HG02610 (cell line): ENCODE results near the gene SLC12A4.
A peak's percentile ranks its signal among the peaks of the same experiment; 100 is the strongest.
"Not testable (repeated sequence)": the region's sequence is repeated elsewhere in the genome, so short reads cannot be mapped to it uniquely, and the experiment has no call there.

Source experiments
- ATAC-seq: cut with Tn5 transposase; IDR thresholded peaks from one replicate; pipeline ENCODE4 v1.9.1; 2021; ENCODE audit warnings: mild to moderate bottlenecking, moderate library complexity; ENCODE audit not compliant: unreplicated experiment

The SLC12A4 gene

DNA sequence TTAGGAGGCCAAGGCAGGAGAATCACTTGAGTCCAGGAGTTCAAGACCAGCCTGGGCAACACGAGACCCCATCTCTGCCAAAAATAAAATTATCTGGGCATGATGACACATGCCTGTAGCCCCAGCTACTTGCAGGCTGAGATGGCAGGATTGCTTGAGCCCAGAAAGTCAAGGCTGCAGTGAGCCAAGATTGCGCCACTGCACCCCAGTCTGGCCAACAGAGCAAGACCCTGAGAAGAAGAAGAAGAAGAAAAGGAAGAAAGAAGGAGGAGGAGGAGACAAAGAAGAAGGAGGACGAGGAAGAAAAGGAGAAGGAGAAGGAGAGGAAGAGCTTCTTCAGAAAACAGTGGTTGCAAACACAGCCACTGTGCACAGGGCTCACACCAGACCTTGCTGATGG is 20.2 kb upstream of the SLC12A4 start:
- ATAC-seq: no peak

DNA sequence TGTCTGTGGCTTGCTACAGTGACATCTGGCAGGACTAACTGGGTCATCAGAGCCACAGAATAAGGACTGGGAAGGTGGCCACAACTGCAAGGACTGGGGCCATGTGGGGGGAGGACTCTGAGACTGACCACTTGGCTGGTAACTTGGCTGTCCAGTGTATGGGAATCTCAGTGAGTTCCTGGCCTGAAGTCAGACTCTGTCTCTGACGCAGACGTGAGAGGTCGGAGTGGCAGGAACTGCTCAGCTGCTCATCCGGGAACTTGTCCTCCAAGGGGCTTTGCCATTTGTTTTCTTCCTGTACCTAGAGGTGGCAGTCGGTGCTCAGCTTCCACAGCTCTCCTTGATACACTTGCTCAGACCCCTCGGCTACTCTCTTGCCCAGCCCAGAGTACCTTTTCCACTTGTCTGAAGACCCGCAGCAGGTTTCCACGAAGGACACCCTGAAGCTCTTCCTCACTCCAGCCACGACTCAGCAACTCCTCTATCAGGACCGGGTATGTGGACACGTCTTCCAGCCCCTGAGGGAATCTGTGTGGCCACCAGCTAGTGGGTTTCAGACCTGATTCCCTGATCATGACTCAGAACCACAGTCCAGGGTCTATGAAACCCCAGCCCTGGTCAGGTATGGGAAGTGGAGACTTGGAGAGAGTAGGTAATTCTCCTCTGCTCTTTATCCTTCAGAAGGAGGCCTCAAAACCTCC is 19.2 kb upstream of the SLC12A4 start:
- no peak for ATAC-seq

DNA sequence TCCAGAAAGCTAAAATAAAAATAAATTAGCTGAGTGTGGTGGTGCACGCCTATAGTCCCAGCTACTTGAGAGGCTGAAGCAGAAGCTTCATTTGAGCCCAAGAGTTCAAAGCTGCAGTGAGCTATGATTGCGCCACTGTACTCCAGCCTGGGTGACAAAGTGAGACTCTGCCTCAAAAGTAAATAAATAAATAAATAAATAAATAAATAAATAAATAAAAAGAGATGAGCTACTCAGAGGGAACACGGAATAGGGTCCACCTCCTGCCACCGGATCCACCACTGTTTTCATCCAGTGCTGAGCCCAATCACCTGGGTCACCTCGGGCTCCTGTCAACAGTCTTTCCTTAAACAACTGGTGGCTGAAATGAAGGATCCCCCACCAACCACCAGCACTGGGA is 18.5 kb upstream of the SLC12A4 start:
- no peak for ATAC-seq

DNA sequence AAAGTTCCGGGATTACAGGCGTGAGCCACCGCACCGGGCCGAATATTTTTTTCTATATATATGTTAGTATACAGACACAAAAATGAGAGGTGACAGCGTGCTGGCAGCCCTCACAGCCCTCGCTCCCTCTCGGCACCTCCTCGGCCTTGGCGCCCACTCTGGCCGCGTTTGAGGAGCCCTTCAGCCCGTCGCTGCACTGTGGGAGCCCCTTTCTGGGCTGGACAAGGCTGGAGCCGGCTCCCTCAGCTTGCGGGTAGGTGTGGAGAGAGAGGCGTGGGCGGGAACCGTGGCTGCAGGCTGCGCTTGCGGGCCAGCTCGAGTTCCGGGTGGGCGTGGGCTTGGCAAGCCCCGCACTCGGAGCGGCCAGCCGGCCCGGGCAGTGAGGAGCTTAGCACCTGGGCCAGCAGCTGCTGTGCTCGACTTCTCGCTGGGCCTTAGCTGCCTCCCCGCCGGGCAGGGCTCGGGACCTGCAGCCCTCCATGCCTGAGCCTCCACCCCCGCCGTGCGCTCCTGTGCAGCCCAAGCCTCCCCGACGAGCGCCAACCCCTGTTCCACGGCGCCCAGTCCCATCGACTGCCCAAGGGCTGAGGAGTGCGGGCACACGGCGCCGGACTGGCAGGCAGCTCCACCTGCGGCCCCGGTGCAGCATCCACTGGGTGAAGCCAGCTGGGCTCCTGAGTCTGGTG is 13.7 kb upstream of the SLC12A4 start:
- ATAC-seq: no peak

DNA sequence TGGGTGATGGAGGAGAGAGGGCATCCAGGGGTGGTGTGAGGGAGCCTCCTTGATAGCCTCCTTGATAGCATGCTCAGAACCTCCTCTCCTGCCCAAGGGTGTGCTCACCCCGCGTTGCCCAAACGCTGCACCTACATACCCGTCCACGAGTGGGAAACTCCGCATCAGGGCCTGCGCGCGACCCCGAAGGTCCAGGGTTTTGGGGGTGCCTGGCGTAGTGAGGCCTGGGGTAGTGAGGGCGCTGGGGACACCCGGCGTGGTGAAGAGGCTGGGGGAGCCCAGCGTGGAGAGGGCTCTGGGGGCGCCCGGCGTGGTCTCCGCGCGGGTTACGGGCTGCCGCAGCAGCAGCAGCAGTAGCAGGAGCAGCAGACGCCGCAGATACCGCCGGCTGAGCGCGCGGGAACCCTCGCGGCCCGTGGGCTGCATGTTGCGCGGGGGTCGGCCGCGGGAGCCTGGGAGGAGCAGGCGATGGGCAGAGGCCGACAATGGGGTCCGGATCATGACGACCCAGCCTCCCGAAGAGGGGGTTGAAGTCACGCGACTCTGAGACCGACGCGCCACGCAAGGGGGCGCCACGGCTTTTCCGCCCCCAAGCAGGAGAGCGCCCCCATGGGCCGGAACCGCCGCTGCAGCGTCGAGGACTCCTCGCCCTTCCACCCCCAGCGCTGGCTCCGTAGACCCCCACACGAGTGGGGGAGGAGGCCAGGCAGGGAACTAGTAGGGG is 11.7 kb upstream of the SLC12A4 start, which contains the start of gene DPEP3:
Gene DPEP3, minus strand, starts transcription at position 545 of the 724 bp plus-strand sequence. Its CDS starts 119 bp downstream, at position 426.
- no peak for ATAC-seq

DNA sequence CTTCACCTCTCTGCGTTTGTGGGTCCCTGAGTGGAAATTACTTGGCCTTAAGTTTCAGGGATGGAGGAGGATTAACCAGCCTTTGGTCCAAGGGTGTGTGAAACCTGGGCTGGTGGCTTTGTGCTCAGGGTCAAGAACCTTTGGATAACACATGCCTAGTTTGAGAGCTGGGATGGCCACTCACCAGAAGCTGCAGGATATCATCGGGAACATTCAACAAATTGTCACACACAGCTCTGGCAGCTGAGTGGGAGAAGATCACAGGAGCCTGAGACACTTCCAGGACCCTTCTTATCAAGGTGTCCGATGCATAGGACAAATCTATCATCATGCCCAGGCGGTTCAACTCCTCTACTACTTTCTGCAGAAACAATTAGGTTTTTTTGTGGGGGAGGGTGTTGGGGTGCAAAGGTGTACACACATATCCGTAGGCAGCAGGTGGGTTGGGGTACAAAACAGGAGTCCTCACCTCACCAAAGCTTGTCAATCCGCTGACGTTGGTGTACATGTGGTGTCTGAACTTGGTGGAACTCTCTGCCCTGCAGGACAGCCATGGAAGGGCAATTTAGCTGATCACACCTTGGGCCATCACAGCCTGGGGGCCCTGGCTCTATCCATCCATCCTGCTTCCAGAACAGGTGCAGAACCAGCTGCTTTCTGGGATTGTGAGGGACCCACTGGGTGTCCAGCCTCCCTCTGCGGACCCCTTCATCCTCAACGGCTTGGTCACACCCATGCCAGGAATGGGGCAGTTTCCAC is 9.2 kb upstream of the SLC12A4 start:
- ATAC-seq: no peak

DNA sequence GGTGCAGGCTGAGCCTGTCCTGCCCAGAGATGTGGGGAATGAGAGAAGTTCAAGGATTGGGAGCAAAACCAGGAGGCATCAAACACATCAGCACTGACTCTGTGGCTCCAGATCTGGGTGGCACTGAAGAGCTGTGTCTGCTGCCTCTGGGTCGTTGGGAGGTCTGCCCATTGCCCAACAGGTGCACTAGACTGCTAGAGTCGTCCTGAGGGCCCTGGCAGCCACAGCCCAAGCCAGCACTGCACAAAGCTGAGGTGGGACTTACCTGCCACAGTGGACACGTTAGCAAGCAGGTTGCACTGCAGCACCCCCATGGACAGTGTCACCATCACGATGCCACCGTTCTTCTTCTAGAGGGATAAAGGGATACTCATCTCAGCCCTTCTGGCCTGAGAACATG is 8.6 kb upstream of the SLC12A4 start:
- ATAC-seq: no peak

DNA sequence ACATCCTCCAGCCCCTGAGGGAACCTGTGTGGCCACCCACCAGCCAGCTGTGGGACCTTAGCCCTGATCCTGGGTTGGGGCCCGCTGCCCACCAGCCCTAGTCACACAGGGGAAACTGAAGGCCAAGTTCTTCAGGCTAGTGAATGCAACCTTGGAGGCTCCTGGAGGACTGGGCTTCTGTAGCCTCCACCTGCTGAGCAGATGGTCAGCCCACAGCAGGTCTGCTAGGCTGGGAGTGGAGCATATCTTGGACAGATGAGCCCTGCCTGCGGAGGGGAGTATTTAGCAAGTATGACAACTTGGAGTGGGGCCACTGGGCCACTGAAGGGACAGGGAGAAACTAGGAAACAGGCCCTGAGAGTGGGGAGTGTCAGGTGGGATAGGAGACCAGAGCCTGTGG is 7.8 kb upstream of the SLC12A4 start:
- ATAC-seq: no peak

DNA sequence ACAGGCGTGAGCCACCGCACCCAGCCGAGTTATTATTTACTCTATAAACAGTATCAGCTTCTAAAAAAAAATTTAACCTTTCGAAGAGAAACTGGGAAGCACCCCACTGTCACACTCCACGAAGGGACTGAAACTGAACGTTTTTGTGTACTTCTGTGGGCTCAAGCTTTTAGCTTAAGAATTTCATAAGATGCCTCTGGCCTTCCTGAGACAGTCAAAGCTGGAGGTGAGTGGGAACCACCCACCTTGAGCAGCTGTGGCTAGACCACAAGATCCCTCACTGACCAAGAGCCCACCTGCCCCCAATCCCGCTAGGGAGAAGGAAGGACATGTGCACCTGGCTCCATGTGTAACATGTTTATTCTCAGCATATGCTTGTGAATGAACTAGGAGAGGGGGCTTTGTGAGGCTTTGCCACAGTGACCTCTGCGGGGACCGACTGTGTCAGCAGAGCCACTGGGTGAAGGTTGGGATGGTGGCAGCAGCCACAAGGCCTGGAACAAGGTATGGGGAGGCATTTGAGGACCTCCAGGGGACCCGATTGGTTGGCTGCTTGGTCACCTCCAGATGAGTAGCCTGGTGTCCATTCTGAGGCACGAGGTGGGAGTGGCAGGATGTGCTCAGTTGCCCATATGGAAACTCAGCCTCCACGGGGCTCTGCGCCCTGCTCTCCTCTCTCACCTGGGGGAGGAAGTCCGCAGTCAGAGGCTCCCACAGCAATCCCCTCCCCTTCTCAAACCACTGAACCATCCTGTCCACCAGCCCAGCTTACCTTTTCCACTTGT is 7.1 kb upstream of the SLC12A4 start:
- ATAC-seq: no peak

DNA sequence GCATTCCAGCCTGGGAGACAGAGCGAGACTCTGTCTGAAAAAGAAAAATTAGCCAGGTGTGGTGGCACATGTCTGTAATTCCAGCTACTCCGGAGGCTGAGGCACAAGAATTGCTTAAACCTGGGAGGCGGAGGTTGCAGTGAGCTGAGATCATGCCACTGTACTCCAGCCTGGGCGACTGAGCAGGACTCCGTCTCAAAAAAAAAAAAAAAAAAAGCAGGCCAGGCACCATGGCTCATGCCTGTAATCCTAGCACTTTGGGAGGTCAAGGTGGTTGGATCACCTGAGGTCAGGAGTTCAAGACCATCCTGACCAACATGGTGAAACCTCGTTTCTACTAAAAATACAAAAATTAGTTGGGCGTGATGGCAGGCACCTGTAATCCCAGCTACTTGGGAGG is 3.8 kb upstream of the SLC12A4 start:
- not testable (repeated sequence) for ATAC-seq

DNA sequence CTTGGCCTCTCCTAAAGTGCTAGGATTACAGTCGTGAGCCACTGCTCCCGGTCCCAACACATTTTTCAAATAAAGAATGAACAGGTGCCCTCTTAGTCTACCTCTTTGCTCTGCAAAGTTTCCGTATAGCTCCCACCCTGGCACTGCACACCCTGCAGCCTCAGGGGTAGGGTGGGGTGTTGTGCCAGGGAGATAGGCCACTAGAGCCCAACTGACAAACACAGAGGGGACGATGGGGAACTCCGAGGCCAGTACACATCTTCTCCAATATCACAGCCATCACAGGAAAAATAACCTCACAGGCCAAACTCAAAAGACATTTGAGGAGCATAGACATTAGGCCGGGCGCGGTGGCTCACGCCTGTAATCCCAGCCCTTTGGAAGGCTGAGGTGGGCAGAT is 2.7 kb upstream of the SLC12A4 start:
- ATAC-seq: no peak

DNA sequence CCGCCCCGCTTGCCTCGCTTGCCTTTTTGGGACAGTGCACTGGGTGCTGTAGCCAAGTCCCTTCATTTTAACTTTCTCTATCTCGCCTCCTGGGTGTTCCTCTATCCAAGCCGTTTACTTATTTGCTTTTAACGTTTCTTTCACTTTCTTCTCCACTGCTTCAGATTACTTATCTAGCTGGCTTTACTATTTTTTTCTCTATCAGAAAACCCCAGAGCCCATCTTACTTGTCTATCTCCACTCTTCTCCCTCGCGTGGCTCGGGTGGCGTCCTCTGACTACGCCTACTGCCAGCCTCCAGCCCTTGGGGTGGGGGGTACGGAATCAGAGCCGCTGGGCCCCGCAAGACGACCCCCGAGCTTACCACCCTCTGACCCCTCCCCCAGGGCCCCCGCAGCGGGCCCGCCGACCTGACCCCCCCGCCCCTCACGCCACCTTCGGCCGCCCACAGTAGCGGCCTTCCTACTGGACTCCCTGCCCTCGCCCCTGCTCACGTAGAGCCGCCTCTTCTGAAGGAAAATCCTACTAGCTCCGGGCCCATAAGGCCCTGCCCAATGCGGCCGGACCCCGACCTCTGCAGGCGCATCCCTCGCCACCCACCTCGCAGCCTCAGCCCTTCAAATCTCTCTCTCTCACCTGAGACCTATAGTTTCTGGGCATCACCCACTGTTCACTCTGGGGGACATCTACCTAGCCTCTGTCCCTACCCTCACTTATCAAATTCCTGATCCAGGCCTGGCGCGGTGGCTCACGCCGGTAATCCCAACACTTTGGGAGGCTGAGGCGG is 1.0 kb upstream of the SLC12A4 start:
- ATAC-seq: no peak

DNA sequence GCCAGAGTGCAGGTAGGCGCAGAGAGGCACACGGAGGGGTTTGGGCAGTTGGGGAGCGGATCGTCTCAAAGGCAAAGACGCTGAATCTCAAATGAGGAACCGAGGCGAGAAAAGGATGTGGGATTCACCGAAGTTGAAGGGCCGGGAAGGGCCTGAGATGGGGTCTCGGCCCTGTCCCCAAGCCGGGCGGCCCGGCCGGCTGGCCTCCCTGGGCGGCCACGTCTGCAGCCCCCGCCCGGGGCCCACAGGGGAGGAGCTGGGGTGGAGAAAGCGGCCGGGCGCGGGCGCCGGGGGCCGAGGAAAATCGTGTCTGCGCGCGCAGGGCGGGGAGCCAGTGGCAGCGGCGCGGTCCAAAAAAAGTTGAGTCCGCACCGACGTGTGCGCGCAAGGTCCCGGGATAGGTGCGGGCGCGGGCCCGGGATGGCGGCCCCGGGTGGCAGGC is 458 bp downstream of the SLC12A4 start:
- peak; percentile 21 for ATAC-seq

DNA sequence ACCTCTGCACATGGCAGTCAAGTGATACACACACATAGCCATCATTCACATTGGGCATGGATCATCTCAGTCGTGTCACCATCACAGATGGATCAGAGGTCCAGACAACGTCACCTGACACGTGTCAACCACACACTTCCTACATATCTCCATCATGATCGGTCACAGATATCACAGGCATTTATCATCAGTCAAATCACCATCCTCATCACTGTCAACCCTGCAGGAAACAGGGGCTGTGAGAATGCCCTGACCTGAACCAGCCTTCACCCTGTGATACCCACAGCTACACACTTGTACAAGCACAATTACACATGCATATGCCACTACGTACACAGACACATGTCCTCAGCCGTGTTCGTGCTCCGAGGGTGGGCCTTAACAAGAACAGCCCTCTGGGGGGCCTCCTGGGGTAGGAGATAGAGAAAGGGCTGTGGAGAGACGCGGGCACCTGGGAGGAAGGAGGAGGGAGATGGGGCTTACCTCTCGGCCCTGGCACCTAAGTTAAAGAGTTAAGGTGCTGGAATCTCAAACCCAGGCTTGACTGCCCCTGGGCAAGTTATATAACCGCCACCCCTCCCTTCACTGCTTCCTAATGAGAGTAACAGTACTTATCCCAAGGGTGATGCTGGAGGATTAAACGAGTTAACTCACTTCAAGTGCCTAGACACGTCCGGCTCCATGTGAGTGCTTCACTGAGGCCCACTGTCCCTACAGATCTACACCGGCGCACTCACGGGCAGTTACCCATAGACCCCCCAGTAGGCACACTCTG is 1.1 kb downstream of the SLC12A4 start:
- ATAC-seq: no peak

DNA sequence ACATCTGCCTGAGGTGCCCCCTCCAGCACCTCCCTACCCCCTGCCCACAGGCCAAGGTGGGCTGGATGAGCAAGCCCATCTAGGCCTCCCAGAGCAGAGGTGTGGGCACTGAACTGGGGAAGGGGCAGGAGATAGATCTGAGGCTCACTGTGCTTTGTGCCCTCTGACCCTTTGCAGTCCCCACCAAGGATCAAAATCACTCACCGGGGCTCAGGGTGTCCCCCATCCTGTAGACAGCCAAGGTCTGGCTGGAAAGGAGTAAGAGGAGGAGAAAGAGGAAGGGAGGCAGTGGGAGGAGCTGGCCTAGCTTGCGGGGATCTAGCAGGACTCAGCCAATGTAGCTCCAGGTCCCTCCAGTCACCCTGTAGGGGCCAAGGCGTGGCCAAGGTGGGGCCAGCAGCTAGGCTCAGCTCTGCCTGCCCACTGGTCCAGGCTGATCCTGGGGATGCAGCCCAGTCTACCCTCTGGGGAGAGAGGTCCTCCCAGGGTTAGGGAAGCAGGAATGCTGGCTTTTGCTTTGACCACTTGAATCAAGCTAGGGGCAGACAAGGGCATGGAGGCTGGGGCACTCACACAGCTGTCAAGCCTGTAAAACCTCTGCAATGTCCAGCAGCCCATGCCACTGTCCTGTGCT is 1.8 kb downstream of the SLC12A4 start:
- no peak for ATAC-seq

DNA sequence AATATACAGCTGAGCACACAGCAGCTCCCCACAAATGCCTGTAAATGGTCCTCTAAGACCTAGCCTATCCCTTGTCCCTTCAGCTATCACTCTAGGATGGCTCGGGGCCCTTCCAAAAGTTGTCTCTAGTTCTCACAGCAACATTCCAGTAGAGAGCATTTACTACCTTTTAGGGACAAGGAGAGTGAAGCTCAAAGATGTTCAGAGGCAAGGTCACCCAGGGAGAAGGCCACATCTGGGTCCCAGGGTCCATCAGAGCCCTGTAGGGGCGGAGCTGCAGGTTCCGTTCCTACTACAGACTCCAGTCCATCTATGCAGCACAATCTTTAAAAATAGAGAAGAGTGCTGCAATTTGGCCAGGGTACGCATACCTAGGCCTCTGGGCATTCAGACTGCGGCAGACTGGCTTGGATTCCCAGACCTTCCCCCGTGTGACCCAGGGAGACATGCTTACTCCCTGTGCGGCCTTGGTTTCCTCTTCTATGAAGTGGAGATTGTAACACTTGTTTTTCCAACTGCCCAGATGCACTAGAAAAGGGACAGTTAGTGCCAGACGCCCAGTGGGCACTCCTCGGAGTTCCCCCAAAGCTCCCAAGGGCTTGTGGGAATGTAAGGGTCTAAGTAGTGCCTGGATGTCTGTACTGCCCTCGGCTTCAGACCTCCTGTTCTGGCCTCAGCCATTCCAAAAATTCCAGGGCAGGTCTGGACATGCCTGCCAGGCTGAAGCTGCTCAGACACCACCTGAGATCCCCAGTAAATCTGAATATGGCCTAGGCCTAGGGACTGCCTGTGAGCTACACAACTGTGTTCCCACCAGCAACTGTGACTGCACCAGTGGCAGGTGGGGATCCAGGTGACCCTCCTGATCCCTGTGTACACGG is 2.5 kb downstream of the SLC12A4 start:
- no peak for ATAC-seq

DNA sequence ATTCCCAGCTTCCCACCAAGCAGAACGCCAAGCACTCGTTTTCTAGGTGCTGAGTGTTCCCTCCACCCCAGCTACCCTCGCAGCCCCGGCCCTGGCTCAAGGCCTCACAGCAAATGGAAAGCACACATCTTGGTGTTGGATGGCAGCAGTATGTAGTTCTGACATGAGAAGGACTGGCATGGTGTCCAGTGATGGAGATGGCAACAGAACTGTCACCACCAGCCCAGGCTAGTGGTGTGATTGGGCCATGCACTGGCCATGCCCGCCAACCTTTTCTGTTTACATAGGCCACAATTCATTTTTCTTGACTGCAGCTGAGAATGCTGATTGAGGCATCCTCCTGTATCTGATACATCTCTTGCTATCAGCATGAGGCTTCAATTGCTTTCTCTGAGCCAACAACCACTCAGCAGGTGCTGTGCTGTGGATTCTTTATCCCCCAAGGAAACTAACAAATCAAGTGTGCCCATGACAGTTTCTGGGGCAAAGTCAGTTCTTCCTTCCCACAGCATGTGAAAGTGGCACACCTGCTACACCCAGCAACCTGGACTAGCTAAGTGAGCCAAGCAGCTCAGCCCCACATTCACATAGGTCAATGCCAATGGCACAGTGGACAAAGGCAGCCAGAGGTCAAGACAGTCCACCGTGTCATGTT is 3.8 kb downstream of the SLC12A4 start:
- no peak for ATAC-seq
